GM12892 (cell line): ENCODE results near the gene ZNF784.

ENCODE experiments used
- POLR2A ChIP-seq: IDR thresholded peaks from 2 replicates; pipeline ENCODE4 v1.6.1; 2011; ENCODE audit warnings: low read depth, low read length, control low read depth
- TAF1 ChIP-seq: IDR thresholded peaks from 2 replicates; pipeline ENCODE4 v1.6.1; 2011; ENCODE audit warnings: low read depth, mild to moderate bottlenecking, control low read depth, low read length, borderline replicate concordance

DNA sequence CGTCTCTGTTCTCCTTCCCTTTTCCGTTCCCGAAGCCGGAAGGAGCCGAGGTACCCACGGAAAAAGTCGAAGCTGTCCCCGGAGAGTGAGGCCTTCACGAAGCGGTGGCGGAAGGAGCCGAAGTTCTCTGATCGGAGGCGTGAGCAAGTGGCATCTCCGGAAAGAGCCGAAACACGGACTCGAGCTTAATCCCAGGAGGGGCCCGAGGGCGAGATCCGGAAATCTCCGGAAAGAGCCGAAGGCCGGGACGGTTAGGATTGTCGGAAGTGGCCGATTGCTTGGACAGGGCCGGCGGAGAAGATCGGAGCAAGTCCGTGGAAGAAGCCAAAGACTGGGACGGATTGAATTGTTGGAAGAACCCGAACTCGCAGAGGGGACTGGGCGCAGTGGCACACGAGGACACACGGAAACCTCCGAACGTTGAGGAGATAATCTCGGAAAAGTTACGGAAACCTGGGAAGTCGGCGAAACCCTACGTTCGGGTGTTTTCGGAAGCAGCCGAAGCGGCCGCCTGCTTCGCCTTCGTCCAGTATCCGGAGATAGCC is 30.0 kb upstream of the ZNF784 start:
- TF ChIP-seq TAF1 (no peak), POLR2A (no peak)
